RWPE1 (cell line): Measurements from ENCODE around the gene APBA2.

ENCODE experiments used
- CTCF ChIA-PET: fragments of 350-600 bp; sonication (Branson Sonifier 250); formaldehyde crosslinking; extraction: SDS; loops from one replicate; lab custom pipeline; 2021; lab: Yijun Ruan, JAX
- POLR2A ChIA-PET: fragments of 400-600 bp; formaldehyde crosslinking; extraction: SDS; loops from one replicate; lab custom pipeline; 2020; ENCODE audit warnings: antibody characterized with exemption; ENCODE audit not compliant: low non-redundant PET; lab: Yijun Ruan, JAX
- DNase-seq: peaks from one replicate; pipeline ENCODE4 v3.0.0; 2012; ENCODE audit warnings: low spot score
- H3K27ac ChIP-seq: fragments of 450-650 bp; 2 replicates; pipeline ENCODE4 v1.5.1; 2017
- TF ChIP-seq, protein P1 (sequence below): fragments of 450-650 bp; conservative IDR thresholded peaks from 2 replicates; pipeline ENCODE4 v1.5.1; 2017; ENCODE audit warnings: low read depth, mild to moderate bottlenecking

The APBA2 gene

GRCh38 chr15:29035336-29036285 lies 149.8 kb downstream of the APBA2 start:
- CTCF ChIA-PET, result no interaction called here
- POLR2A ChIA-PET, result no interaction called here
- DNase-seq, result no peak
- TF ChIP-seq, protein P1, sequence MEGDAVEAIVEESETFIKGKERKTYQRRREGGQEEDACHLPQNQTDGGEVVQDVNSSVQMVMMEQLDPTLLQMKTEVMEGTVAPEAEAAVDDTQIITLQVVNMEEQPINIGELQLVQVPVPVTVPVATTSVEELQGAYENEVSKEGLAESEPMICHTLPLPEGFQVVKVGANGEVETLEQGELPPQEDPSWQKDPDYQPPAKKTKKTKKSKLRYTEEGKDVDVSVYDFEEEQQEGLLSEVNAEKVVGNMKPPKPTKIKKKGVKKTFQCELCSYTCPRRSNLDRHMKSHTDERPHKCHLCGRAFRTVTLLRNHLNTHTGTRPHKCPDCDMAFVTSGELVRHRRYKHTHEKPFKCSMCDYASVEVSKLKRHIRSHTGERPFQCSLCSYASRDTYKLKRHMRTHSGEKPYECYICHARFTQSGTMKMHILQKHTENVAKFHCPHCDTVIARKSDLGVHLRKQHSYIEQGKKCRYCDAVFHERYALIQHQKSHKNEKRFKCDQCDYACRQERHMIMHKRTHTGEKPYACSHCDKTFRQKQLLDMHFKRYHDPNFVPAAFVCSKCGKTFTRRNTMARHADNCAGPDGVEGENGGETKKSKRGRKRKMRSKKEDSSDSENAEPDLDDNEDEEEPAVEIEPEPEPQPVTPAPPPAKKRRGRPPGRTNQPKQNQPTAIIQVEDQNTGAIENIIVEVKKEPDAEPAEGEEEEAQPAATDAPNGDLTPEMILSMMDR, result no peak
- H3K27ac ChIP-seq, result no peak overlapping the region

DNA sequence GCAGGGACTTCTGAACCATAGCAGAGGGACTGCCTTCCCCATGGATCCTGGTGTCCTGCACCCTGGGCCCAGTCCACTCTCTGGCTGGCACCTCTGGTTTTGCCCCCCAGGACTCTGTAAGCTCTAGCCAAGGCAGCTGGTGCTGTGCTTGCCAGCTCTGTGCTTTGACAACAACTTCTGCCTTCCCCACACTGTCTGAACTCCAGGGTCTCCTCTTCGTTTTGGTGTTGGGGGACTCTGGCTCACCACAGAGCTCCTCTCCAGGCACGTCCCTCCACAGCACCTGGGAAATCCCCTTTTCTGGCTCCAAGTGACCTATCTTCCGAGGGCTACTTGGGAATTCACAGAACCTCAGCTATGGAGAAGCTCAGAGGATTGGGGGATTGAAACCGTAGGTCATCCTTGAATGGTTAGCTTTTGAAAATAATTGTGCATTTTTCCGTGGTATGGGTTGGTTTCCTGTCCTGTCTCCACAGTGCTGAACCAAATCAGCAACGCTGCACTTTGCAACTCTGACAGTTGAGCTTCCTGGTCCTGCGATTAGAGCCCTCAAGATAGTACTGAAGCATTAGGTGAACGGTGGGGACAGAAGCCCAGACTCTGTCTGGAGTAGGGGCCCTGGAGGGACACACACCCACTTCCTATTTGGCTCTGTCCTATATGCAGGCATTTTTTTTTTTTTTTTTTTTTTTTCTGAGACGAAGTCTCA lies 152.4 kb downstream of the APBA2 start:
- POLR2A ChIA-PET, result no interaction called here
- DNase-seq, result no peak
- CTCF ChIA-PET, result interaction anchor here (0.9 kb wide), 1 partner anchor 66 kb away, joined by 3 read pairs; no protein-coding TSS in a partner anchor
- no peak overlapping the region for H3K27ac ChIP-seq
- TF ChIP-seq, protein P1, result no peak

- ChIA-PET POLR2A (no interaction called here), CTCF (no interaction called here)
- H3K27ac ChIP-seq, result no peak overlapping the region
- TF ChIP-seq, protein P1, result no peak
- no peak for DNase-seq
Measured at GRCh38 chr15:29039466-29040369, 153.9 kb downstream of the APBA2 start.

DNA sequence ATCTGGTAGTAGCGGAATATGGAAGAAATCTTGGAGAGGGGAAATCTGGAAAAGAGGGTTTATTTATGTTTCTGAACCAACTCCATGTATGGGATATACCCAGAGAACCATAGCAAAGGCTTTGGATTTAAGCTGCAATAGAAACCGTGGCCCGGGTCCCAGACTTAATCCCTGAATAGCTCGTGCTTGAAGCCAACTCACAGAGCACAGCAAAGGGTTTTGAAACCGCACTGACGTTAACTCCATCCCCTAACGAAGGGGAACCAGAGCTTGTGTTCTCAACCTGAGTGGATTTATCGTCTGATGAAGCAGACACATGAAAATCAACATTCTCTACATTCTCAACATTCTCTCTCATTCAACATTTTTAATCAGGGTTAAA lies 154.6 kb downstream of the APBA2 start:
- CTCF ChIA-PET, result no interaction called here
- TF ChIP-seq, protein P1, result no peak
- POLR2A ChIA-PET, result no interaction called here
- DNase-seq, result no peak
- H3K27ac ChIP-seq, result no peak overlapping the region

DNA sequence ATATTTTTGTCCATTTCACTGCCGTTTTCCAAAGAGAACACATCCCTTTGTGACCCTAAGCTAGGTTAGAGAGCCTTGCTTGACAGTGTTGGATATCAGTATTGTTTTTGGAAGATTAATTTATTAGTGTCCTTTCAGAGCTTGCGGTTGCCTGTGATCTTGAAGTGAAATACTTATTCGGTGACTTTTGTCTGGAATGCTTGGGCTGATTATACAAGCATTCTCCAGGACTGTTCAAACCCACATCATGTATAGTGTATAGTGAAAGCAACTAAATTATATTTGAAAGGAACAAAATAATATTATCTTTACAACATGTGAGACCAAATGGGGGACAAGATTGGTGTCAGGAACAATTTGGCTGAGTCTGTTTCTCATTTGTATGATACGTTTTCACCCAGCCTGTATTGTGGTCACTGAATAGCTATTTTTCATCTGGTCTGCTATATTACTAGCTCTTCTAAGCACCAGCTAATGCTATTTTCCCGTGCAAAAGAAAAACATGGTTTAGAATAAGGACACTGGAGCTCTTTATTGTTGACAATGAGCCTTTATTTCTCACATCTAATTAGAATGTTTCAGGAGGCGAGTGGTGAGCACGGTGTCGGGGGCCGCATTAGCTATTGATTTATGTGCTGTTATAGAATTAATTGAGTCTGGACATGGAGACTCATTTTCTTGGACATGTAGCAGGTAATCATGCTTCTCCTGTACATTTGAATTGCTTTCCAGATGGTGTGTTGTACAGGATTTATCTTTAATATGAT lies 158.1 kb downstream of the APBA2 start:
- POLR2A ChIA-PET, result no interaction called here

More for the DNA sequence above, 158.1 kb downstream of the APBA2 start:
- CTCF ChIA-PET, result interaction anchor here (0.6 kb wide), 1 partner anchor 19 kb away, joined by 4 read pairs; no protein-coding TSS in a partner anchor
- TF ChIP-seq, protein P1, result no peak
- no peak for DNase-seq
- H3K27ac ChIP-seq, result no peak overlapping the region
